HG03159 (cell line): ENCODE measurements around the gene SHISAL1.

Source experiments
- ATAC-seq: cut with Tn5 transposase; IDR thresholded peaks from one replicate; pipeline ENCODE4 v1.9.1; 2021; ENCODE audit warnings: mild to moderate bottlenecking, moderate library complexity; ENCODE audit not compliant: unreplicated experiment

SHISAL1 gene

DNA sequence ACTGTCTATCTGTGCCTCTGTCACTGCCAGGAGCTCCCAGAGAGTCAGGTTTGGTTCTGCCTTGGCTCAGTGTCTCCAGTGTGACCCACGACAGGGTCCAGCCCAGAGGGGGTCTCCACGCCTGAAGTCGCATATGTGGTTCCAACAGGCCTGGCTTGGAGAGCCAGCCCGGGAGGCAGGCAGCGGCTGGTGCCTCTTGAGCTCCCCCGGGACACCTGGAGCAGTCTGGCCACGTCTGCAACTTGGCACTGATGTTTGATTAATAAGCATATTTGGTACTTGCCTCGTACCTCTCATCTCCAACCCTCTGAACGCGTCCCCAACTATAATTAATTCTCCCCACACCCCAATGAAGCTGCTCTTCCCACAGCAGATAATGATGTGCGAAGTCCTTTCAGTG lies 31.7 kb upstream of the SHISAL1 start:
- no peak for ATAC-seq

DNA sequence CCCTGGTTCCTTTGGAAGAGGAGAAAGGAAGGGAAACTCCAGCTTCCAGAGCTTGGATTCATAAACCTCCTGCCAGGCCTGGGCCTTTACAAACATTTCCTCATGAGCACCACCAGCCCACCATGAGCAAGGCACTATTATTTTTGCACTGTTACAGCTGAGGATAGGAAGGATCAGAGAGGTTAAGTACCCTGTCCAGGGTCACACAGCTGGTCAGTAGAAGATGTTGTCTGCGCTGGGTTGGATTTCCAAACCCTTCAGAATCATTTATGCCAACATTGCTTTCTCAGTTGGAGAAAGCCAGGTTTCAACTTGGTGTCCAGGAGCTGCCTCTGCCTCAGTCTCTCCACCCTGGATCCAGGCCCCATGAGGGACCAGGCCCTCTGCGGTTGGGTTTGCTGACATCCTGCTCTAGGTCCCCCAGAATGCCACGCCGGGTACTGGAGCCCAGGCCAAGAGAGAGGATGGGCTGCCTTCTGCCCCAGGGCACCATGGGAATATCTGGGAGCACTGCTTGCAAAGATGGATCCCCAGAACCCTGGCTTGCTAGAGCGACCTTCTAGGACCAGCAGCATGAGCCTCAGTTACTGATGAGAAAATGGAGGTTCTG lies 29.7 kb upstream of the SHISAL1 start:
- ATAC-seq = no peak

DNA sequence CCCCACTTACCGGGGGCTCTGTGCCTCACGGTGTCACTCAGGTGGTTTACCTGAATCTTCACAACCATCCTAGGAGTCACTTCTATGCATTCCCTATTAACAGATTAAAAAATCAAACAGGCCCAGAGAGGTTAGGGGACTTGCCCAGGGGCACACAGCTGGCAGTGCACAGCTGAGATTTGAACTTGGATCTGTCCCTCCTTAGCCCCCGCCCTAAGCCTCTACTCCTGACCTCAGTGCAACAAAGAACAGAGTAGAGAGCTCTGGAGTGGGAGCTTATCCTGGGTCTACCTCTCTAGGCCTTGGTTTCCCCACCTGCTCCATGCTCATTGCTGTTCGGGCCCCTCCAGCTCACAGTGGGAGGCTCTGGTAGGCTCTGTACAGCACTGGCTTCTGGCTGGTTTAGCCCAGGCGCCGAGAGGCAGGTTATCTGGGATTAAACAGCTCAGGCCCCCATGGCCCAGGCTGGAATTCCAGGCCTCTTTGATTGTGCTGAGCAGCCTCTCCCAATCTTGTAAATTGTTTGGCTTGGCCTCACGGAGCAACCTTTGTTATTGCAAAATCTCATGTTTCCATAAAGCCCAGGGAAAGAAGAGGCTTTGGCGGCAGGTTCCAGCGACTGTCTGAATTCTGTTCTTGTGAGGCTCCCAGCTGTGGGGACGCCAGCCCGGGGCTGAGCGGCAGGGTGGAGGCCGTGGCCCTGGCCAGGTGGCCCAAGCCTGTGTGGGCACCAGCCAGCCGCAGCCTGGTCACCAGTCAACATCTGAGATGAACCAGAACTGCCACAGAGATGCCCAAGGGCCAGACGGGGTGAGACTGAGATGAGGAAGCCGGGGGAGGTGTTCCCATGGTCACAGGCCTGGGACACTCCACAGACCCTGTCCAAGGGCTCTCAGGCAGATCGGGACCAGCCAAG lies 28.9 kb upstream of the SHISAL1 start:
- ATAC-seq = no peak

DNA sequence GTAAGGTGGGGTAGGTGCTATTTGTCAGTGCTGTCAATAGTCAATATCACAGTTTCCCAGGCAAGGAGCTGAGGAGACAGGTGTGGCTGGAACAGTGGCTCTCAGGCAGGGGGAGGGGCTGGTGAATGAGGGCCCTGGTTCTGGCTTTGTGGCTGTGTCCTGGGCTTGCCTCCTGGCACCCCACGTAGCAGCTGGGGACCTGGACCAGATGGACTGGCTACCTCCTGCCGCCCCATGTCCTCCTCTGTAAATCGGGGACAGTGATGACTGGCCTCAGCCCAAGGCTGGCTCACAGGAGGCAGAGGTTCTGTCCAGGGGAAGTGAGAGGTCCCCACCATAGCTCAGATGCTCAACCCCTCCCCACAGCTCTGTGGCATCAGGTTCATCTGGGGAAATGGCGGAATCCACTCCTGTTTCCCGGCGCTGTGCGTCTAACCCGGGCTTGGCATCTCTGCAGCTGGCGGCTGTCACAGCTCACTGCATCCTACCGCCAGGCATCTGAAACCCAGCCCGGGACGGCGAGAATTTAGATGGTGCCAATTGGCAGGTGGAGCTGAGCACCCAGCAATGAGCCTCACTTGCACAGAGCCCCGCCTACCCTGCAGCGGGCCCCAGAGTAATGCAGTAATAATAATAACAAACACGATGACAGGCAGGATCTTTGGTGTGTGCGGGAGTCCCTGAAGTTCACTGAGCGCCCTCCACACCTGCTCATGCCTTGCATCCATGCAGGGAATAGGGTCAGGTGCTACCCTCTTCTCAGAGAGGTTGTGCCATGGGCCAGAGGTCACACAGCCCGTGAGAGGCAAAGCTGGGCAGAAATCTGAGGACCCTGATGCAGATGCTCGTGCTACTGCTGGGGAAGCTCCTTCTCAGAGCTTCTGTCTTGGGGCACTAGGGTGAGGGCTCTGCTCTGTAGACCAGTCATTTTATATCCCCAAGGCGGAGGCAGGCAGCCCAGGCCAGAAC lies 27.8 kb upstream of the SHISAL1 start:
- no peak for ATAC-seq

DNA sequence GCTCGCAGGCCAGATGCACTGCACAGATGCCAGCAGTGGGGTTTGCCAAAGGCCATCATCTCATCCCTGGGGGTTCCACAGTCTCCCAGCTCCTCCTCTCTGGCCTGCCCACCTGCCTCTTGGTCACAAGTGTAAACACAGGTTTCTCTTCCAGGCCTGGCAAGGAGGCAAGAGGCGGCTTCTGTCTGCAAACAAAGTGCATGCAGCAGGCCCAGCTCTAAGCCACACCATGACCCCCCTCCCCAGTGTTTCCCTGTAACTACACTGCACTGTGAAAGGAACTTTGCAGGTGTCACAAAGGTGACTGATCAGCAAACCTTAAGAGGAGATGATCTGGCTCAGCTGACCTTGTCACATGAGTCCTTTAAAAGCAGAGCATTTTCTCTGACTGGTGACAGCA lies 26.2 kb upstream of the SHISAL1 start:
- no peak for ATAC-seq

DNA sequence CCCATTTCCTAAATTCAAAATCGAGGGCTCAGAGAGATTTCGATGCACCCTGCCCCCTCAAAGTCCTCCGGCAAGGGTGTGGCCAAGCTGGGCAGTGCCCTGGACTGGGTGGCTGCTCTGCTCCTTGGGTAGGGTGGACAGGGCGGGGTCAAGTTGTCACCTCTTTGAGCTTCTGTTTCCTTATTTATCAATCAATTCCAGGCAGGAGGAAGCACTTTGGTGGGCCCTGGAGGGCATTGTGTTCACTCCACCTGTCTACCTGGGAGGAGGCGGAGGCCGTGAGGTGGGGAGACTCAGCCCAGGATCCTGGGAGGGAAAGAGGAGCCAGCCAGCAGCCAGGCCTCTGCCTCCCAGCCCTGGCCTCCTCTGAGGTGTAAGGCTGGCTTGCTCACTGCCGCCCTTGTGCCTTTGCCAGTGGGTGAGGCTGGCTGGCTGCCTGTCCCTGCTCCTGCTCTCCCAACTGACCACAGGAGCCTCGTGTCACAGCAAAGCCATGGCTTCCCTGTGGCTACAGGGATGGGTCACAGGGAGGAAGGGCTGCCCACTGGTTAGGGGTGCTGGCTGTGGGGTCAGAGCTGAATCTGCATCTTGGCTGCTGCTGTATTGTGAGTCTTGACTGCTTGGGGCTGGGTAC lies 25.5 kb upstream of the SHISAL1 start:
- no peak for ATAC-seq

DNA sequence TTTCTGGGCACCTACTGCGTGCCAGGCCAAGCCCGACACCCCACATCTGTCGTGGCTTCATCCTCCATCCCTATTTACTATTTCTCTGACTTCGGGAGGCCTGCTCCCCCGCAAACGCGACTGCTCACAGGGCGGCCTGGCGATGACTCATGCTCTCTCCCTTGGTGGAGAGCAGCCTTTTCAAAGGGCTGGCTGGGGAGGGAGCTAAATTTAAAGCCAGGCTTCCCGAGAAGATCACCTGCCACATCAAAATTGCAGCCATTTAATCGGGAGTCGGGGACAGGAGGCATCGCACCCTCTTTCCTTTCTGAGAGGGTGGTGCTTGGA lies 24.9 kb upstream of the SHISAL1 start:
- no peak for ATAC-seq

DNA sequence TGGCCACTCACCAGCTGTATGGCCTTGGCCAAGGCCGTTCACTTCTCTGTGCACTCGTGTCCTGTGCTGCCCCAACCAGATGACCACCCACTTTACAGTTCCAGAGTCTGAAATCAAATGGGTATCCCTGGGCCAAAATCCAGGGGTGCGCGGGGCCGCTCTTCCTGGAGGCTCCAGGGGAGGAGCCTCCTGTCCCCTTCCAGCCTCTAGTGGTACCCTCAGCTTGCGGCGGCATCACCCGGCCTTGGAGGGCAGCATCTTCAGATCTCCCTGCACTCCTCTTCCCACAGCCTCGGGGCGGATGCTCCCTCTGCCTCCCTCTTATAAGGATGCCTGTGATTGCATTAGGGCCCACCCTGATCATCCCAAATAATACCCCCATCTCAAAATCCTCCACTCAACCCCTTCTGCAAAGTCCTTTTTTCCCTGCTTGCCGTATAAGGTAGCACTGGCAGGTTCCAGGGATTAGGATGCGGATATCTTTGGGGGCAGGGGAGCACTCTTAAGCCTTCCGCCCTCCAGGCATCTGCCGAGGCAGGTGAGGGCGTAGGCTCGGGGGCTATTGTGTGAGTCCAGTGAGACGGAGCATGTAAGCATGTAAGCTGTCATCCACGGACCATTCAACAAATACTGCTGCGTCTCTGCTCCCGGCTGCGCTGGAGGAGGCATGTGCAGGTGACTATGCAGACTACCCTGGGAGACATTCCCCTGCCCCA lies 24.4 kb upstream of the SHISAL1 start:
- ATAC-seq = no peak

DNA sequence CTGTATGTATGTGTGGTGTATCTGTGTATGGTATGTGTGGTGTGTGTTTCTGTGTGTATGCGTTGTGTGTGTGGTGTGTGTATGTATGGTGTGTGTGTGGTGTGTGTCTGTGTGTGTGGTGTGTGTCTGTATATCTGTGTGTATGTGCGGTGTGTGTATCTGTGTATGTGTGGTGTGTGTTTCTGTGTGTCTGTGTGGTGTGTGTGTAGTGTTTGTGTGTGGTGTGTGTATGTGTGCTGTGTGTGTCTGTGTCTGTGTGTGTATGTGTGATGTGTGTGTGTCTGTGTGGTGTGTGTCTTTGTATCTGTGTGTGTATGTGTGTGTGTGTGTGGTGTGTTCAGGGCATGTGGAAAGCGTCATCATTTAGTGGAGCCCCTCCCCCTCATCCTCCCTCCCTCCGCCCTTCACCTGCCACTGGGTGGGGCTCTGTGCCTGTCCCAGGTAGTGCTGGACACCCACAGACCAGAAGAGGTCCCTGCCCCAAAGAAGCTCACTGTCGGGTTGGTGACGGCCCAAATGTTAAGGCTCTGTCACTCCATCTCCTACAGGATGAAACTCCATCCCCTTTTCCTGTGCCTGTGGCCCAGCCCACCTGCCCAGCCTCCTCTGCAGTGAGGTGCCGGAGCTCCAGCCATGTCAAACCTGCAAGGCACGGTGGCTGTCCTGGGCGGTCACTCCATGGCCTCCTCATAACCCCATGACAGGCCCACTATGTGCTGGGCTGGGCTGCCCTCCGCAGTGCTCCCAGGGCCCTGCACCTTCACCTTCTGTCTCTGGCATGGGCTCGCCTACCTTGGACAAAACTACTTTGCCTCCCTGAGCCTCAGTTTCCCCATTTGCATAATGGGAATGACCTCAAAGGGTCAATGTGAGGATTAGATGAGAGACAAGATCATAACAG lies 23.4 kb upstream of the SHISAL1 start:
- no peak for ATAC-seq

DNA sequence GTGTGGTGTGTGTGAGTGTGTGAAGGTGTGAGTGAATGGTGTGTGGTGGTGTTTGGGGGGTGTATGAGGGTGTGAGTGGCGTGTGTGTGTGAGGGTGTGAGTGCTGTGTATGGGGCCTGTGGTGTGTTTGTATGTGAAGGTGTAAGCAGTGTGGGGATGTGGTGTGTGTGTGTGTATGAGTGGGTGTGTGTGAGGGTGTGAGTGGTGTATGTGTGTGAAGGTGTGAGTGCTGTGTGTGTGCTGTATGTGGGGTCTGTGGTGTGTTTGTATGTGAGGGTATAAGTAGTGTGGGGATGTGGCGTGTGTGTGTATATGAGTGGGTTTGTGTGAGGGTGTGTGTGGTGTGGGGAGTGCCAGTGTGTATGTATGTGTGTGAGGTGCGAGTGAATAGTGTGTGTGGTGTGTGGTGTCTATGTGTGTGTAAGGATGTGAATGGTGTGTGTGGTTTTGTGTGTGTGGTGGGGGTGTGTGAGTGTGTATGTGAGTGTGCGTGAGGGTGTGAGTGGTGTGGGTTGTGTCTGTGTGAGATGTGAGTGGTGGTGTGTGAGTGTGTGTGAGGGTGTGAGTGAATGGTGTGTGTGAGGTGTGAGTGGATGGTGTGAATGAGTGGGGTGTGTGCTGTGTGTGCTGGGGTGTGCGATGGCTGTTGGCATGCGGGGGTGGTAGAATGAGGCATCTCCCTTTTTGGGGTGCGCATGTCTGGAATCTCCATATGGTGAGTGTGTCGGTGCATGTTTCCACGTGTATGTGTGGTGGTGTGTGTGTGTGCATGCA lies 22.5 kb upstream of the SHISAL1 start:
- no peak for ATAC-seq

DNA sequence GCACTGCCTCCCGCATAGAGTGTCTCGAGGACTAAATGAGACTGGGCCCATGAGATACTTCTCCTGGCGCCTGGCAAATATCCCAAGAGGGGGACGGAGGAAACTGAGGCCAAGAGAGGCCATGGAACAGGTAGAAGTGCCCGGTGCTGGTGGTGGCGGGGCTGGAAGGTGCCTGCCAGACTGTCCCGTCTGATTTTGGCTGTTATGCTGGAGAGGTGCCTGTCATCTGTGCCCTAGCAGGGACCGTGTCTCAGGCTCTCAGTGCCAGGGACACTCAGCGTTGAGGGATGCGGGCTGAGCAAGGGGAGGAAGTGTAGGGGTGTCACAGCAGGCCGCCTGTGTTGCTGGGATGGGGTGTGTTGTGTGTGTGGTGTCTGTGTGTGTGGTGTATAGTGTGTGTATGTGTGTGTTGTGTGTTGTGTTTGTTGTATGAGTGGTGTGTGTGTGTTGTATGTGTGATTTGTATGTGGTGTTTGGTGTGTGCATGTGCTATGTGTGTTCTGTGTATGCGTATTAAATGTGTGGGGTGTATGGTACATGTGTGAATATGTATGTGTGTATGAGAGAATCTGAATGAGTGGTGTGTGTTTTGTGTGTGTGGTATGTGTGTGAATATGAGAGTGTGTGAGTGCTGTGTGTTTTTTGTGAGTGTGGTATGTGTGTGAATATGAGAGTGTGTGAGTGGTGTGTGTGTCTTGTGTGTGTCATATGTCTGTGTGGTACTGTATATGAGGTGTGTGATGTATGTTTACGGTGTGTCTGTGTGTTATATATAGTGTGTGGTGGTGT lies 21.3 kb upstream of the SHISAL1 start:
- no peak for ATAC-seq

DNA sequence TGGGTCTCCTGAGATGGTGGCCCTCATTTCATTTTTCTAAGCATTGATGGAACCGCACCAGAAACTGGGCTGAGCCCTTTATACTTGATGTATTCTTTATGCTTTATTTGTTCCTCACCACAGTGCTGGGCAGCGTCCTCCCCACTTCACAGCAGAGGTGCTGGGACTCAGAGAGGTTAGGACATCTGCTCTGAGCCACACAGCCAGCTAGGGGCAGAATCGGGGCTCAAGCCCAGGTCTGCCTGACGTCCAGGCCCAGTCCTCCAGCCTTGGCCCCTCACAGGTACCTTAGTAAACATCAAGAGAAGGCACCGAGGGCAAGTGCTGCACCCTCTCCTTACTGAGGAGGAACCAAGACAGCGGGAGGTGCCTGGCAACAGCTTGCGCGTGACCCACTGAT lies 20.2 kb upstream of the SHISAL1 start:
- ATAC-seq = no peak

DNA sequence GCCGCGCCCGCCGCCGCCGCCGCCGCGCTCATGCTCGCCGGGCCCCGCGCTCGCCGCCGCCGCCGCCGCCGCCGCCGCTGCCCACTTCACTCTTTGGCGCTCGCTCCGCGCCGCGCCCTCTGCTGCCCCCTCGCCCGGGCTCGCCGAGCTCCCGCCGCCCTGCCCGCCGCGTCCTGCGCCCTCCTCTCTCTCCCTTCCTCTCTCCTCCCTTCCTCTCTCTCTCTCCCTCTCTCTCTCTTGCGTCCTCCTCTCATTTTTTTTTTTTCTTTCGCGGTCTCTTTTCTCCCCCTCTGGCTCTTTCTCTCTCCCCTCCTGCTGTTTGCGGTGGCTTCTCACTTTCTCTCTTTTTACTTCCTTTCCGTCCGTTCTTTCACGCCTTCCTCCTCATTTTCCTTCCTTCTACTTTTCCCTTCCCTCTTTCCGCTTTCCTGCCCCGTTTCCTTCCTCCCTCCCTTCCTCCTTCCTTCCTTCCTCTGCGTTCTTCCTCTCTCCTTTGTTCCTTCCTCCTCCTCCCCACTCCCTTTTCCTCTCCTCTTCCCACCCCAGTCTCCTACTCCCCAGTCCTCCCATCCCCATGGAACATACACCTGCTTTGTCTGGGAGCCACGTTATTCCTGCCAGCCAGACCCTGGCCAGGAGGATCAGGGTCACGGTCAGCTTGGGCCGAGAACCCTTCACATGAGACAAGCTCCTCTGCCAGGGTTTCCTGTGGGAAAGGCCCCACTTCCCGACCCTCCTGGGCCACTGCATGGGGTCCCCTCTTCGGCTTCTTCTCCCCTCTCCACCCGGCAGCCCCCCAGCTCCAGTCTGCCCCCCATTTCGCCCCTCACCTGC lies 19.3 kb upstream of the SHISAL1 start:
- no peak for ATAC-seq

DNA sequence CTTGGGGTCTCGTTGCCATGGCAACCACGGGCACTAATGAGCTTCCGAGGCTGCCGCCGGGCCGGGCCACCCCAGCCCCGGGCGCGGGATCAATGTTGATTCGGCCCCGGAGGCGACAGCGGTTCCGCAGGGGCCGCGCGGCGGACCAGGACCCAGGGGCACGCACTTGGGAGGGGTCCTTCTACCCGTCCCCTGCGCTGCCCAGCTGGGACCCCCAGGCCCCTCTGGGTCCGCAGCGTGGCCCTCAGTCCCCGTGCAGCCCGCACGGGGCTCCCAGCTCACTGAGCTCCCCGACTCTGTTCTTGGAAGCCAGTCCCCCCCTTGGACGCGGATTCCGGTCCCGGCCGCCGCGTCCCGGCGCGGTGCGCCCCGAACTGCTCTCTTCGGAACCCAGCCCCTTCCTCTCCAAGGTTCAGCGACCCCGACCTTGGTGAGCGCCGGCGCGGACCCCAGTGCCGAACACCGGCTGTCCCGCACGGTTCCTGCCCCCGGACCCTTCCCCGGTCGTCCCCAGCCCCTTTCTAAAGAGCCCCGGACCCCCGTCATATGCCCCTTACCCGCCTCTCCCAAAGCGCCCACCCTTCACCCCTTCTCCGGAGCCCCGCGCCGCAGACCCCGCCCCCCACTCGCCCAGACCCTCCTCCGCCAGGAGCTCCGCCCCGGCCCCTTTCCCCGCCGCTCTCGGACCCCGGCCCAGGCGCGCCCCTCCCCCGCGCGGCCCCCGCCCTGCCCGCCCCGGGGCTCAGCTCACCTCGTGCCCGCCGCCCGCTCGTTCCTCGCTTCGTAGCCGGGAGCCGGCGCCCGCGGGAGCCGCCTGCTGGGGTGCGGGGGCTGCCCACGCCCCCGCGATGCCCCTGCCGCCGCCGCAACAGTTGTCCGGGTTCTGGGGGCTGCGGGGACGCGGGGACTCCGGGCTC lies 18.3 kb upstream of the SHISAL1 start:
- no peak for ATAC-seq

DNA sequence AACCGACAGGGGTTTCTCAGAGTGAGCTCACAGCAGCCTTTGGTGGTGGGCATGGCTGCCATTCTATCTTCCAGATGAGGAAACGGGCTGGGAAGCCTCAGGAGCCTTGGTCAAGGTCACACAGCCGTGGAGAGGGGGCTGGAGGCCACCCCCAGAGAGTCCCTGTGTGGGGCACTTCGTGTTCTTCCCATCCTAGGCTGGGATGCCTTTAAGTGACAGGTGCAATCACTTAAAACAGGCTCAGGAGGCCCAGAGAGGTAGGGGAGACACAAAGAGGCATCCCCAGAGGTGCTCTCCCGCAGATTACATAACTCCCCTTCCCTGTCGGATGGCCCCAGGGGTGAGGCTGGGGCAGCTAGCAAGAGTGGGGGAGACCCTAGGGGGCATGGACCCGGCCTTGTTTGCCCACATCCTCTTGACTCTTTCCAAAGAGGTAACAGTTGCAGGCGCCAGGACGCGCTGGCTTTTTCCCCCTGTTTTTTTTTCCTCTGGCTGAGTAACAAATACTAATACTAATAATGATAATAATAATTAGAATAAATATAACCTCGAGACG lies 17.5 kb upstream of the SHISAL1 start:
- no peak for ATAC-seq
